NOMO-1 treated with DMSO at 0.1 percent for 48 hours (cell line): ENCODE measurements around the gene ABCC2.
"Not testable (repeated sequence)": the region's sequence is repeated elsewhere in the genome, so short reads cannot be mapped to it uniquely, and the experiment has no call there.

Source experiments
- DNase-seq: peaks from one replicate; lab custom pipeline; 2025; ENCODE audit not compliant: unreplicated experiment; lab: John Stamatoyannopoulos, UW

ABCC2 gene

GRCh38 chr10:99851825-99852224 lies 69.4 kb downstream of the ABCC2 start:
- DNase-seq, result no peak

DNA sequence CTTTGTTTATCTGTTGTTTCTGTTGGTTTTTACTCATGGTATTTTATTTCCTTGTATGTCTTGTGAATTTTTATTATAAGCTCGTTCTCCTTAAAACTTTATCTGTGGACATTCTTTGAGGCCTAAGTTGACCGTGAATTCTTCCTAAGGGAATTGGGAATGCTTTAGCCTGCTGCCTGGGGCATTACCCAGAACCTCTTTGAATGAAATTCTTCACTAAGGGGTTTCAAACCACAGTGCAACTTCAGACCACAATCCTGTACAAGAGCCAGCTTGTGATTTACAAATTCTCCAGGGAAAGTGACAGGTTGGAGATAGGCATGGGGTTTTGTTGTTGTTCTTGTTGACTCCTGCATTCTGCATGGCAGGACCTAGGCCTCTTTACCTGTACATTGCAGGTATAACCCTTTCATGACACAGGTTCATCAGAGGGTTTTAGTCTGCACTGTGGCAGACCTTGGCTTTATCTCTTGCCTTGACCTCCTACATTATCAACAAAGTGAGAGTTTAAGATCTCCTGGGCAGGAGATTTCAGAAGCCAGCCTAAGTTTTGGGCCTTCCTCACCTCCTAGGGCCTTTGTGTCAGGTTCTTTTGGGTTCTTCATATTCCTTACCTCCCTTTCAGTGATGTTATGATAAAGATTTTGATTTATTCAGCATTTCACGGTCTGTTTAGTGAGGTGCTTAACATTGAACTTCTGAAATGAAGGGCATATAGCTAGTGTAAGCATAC lies 70.2 kb downstream of the ABCC2 start:
- DNase-seq, result no peak

- no peak for DNase-seq
Observed at GRCh38 chr10:99853655-99854054, 71.2 kb downstream of the ABCC2 start.

DNA sequence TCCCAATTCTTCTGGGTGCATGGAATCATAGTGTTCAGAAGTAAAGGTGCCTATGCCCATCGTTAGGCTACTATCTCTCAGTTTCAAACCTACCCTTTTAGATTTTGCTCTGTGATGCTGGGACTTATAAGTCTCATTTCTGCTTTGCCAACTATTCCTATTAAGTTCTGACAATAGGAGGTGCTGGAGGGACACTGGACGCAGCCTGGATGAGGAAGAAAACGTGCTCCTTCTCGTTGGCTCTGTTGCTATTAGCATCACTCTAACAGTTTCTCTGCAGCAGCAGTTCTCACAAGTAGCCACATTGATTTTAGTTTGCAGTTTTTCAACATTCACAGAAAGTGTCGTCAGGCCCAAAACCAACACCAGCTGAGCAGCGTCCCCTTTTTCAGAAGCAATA lies 72.4 kb downstream of the ABCC2 start:
- peak; percentile 39 for DNase-seq

- DNase-seq, result no peak
Observed at GRCh38 chr10:99855479-99856071, 73.1 kb downstream of the ABCC2 start.

DNA sequence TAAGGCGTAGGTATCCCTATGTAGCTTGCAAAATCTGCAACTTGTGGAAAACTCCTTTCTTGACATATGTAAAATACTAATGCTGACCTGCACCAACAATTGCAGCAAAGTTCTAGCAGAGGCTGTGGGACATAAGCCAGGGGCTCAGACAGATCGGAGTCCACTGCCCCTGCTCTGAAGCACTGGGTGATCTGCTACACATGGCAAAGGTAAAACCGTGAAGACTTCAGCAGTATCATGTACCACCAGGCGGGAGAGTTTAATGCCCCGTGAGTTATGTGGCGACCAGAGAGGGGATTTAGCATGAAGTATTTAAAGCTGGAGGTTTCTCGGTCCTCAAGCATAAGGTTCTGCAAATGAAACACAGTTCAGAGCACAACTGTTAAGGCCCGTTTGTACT lies 76.4 kb downstream of the ABCC2 start:
- DNase-seq, result no peak

DNA sequence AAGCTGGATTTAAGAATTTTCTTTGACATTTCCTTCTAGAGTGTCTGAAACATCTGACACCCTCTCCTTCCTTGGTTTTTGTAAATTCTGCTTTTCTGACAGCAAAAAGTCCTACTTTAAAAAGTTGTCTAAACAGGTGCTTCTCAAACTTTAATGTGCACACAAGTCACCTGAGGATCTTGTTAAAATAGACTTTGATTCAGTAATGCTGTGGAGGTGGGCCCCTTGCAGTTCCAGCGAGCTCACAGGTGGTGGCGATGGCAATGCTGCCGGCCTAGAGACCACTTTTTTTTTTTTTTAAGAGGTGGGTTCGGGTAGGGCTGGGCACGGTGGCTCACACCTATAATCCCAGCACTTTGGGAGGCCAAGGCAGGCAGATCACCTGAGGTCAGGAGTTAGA lies 77.1 kb downstream of the ABCC2 start:
- DNase-seq, result no peak

DNA sequence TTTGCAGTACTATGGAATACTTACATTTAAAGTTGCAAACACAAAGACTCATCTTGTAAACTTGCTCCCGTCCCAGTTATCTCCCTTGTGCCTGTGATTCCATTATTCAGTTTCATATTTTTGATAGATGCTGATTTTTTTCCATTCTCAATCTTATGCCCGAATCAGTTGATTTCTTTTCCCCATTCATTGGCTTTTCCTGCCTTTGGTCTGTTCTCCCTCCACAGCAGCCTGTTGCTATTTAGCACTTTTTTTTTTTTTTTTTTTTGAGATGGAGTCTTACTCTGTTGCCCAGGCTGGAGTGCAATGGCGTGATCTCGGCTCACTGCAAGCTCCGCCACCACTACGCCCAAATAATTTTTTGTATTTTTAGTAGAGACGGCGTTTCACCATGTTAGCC lies 78.0 kb downstream of the ABCC2 start:
- DNase-seq, result no peak

- DNase-seq, result not testable (repeated sequence)
Observed at GRCh38 chr10:99863535-99864240, 81.2 kb downstream of the ABCC2 start.

DNA sequence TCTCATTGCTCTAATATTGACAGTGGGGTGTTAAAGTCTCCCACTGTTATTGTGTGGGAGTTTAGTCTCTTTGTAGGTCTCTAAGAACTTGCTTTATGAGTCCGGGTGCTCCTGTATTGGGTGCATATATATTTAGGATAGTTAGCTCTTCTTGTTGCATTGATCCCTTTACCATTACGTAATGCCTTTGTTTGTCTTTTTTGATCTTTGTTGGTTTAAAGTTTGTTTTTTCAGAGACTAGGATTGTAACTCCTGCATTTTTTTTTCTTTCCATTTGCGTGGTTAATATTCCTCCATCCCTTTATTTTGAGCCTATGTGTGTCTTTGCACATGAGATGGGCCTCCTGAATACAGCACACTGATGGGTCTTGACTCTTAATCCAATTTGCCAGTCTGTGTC lies 84.8 kb downstream of the ABCC2 start:
- not testable (repeated sequence) for DNase-seq

- no peak for DNase-seq
Observed at GRCh38 chr10:99869581-99870122, 87.2 kb downstream of the ABCC2 start.

- no peak for DNase-seq
Observed at GRCh38 chr10:99870123-99870730, 87.8 kb downstream of the ABCC2 start.

- no peak for DNase-seq
Observed at GRCh38 chr10:99872367-99873162, 90.1 kb downstream of the ABCC2 start.

DNA sequence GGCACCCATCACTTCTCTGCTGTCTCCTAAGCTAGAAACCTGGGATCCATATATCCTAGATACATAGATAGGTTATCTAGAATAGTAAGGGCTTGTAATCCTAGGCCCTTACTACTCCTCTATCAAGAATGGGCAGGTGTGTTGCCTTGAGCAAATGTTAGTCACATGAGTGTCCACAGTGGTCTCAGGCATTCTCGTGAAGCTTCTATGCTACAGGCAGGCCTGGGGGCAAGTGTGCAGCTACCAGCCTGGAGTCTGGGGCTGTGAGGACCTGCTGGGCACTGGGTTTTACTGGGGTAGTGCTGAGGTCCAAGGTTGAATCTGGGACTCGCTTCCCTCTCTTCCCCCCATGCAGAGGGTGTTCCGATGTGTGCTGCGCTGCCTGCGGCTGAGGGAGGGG lies 91.4 kb downstream of the ABCC2 start:
- DNase-seq, result no peak

- DNase-seq, result no peak
Observed at GRCh38 chr10:99874341-99875085, 92.1 kb downstream of the ABCC2 start.

DNA sequence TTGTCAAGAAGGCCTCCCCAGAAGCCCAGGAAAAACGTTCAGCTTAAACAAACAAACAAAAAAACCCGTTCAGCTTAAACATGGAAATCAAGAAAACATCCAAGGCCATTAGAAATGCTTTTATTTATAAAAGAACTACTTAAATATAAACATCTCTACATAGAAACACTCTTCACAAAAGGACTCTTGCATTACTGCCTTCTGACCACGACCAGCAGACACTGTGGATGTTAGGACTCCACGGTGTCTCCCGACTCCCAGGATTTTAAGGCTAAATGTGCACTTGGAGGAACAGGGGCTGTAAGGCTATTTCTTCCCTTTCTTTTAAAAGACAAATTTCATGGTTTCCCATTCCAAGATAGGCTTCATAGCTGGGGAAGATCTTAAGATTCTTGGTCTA lies 93.0 kb downstream of the ABCC2 start:
- DNase-seq, result no peak

- no peak for DNase-seq
Observed at GRCh38 chr10:99880080-99880835, 97.8 kb downstream of the ABCC2 start.

- no peak for DNase-seq
Observed at GRCh38 chr10:99881371-99881770, 98.9 kb downstream of the ABCC2 start.

- DNase-seq, result no peak
Observed at GRCh38 chr10:99883523-99883922, 101.1 kb downstream of the ABCC2 start.
